Measurements from ENCODE around the gene ARID1A. TPM values are rescaled to one million over a fixed set of nuclear protein-coding genes. Genes with fewer than 3 reads are reported as not detected.

Gene ARID1A
- total RNA-seq, 1 donor from 2014 or later = 85.1 TPM

DNA sequence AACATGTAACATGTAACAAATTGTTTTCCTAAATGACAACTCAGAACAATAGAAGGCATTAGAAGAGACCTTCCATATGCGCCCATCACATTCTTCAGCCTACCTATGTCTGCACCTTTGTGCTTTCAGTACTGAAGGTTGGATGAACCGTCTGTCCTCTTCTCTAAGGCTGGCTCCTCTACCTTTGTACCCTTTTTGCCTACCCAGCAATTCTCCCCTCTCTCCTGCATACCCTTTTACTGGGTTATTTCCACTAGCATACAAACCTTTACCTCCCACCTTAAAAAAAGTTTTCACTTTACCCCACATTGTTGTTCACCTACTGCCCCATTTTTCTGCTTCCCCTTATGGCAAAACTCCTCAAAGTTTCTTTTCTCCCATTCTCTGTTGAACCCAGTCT lies 97.1 kb downstream of the ARID1A start:
- DNase-seq (ENCODE audit: low read depth) (no peak), FAIRE-seq (no peak)
- Histone ChIP-seq H3K27ac (ENCODE audit: low read depth, low read length) (no peak overlapping the region), H4K20me1 (ENCODE audit: insufficient read depth, low read length) (no peaks in the 10 kb centered on the region), H3K4me3 (ENCODE audit: insufficient read depth, low read depth, low read length) (no peak overlapping the region), H3K4me2 (ENCODE audit: low read length) (no peak overlapping the region), H3K27me3 (ENCODE audit: insufficient read depth, low read length) (no peaks in the 10 kb centered on the region), H3K9me3 (ENCODE audit: insufficient read depth, low read depth, low read length) (no peaks in the 10 kb centered on the region), H3K4me1 (ENCODE audit: insufficient read depth, low read length) (peaks cover 18% of the 10 kb centered on the region), H3K36me3 (ENCODE audit: insufficient read depth, low read length) (peaks cover 2% of the 10 kb centered on the region), H2AFZ (ENCODE audit: low read depth, low read length) (no peak overlapping the region), H3K79me2 (ENCODE audit: insufficient read depth, low read length) (peaks cover 4% of the 10 kb centered on the region), H3K9ac (ENCODE audit: low read length) (no peak overlapping the region)
- Mint-ChIP-seq H3K4me3 (ENCODE audit: unreplicated experiment) (no peak overlapping the region), H3K27ac (ENCODE audit: unreplicated experiment) (no peak overlapping the region), H3K9me3 (ENCODE audit: unreplicated experiment) (no peaks in the 10 kb centered on the region), H3K27me3 (ENCODE audit: low read depth, unreplicated experiment) (no peaks in the 10 kb centered on the region), H3K4me1 (ENCODE audit: low read depth, unreplicated experiment) (peaks cover 9% of the 10 kb centered on the region), H3K36me3 (ENCODE audit: low read depth, unreplicated experiment) (peaks cover 21% of the 10 kb centered on the region)
- no peak for TF ChIP-seq EZH2 (IDR thresholded peaks at IDR 0.05; ENCODE audit: insufficient read depth, low read length)
- TF ChIP-seq CTCF (IDR thresholded peaks at IDR 0.05; ENCODE audit: insufficient read depth, low read depth, low read length) = no peak

GRCh38 chr1:26794391-26794790 lies 98.6 kb downstream of the ARID1A start:
- Histone ChIP-seq H3K4me3 (ENCODE audit: insufficient read depth, low read depth, low read length) (no peak overlapping the region), H3K9me3 (ENCODE audit: insufficient read depth, low read depth, low read length) (no peaks in the 10 kb centered on the region), H3K79me2 (ENCODE audit: insufficient read depth, low read length) (no peaks in the 10 kb centered on the region), H3K4me2 (ENCODE audit: low read length) (no peak overlapping the region), H3K9ac (ENCODE audit: low read length) (no peak overlapping the region), H2AFZ (ENCODE audit: low read depth, low read length) (no peak overlapping the region), H3K4me1 (ENCODE audit: insufficient read depth, low read length) (peaks cover 12% of the 10 kb centered on the region), H3K36me3 (ENCODE audit: insufficient read depth, low read length) (peaks cover 2% of the 10 kb centered on the region), H3K27ac (ENCODE audit: low read depth, low read length) (no peak overlapping the region), H3K27me3 (ENCODE audit: insufficient read depth, low read length) (no peaks in the 10 kb centered on the region), H4K20me1 (ENCODE audit: insufficient read depth, low read length) (no peaks in the 10 kb centered on the region)
- TF ChIP-seq CTCF (IDR thresholded peaks at IDR 0.05; ENCODE audit: insufficient read depth, low read depth, low read length) = no peak
- no peak for TF ChIP-seq EZH2 (IDR thresholded peaks at IDR 0.05; ENCODE audit: insufficient read depth, low read length)
- Mint-ChIP-seq H3K27ac (ENCODE audit: unreplicated experiment) (no peak overlapping the region), H3K36me3 (ENCODE audit: low read depth, unreplicated experiment) (peaks cover 21% of the 10 kb centered on the region), H3K4me3 (ENCODE audit: unreplicated experiment) (peak overlapping the region; percentile 27), H3K27me3 (ENCODE audit: low read depth, unreplicated experiment) (no peaks in the 10 kb centered on the region), H3K9me3 (ENCODE audit: unreplicated experiment) (no peaks in the 10 kb centered on the region), H3K4me1 (ENCODE audit: low read depth, unreplicated experiment) (peaks cover 4% of the 10 kb centered on the region)
- FAIRE-seq (no peak), DNase-seq (ENCODE audit: low read depth) (no peak)

DNA sequence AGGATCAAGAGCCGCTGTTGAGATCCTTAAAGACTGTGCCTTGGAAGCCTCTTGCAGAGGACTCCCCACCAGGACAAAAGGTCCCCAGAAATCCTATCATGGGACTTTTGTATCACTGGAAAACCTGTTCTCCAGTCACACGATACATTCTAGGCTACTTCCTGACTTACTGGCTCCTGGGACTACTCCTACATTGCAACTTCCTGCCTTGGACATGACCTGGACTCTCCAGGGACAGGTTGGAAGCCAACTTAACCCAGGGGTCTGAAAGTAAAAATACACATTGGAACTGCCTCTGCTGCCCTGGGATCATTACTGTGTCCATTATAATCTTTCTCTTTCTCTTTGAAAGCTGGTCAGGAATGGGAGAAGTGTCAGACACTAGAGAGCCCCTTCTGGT lies 101.8 kb downstream of the ARID1A start:
- Mint-ChIP-seq H3K9me3 (ENCODE audit: unreplicated experiment) (no peaks in the 10 kb centered on the region), H3K27ac (ENCODE audit: unreplicated experiment) (no peak overlapping the region)

More for the DNA sequence above, 101.8 kb downstream of the ARID1A start:
- H3K9ac ChIP-seq (ENCODE audit: low read length) = no peak overlapping the region
- H2AFZ ChIP-seq (ENCODE audit: low read depth, low read length) = no peak overlapping the region
- H3K79me2 ChIP-seq (ENCODE audit: insufficient read depth, low read length) = no peaks in the 10 kb centered on the region
- H3K27me3 Mint-ChIP-seq (ENCODE audit: low read depth, unreplicated experiment) = no peaks in the 10 kb centered on the region
- H3K4me1 Mint-ChIP-seq (ENCODE audit: low read depth, unreplicated experiment) = peaks cover 14% of the 10 kb centered on the region
- no peaks in the 10 kb centered on the region for H3K27me3 ChIP-seq (ENCODE audit: insufficient read depth, low read length)
- no peak overlapping the region for H3K4me3 Mint-ChIP-seq (ENCODE audit: unreplicated experiment)
- H3K4me3 ChIP-seq (ENCODE audit: insufficient read depth, low read depth, low read length) = no peak overlapping the region
- peaks cover 17% of the 10 kb centered on the region for H3K4me1 ChIP-seq (ENCODE audit: insufficient read depth, low read length)
- DNase-seq (ENCODE audit: low read depth) = no peak
- H3K36me3 Mint-ChIP-seq (ENCODE audit: low read depth, unreplicated experiment) = peaks cover 16% of the 10 kb centered on the region
- no peak overlapping the region for H3K4me2 ChIP-seq (ENCODE audit: low read length)
- no peaks in the 10 kb centered on the region for H3K9me3 ChIP-seq (ENCODE audit: insufficient read depth, low read depth, low read length)
- no peak for TF ChIP-seq CTCF (IDR thresholded peaks at IDR 0.05; ENCODE audit: insufficient read depth, low read depth, low read length)
- TF ChIP-seq EZH2 (IDR thresholded peaks at IDR 0.05; ENCODE audit: insufficient read depth, low read length) = no peak
- H3K36me3 ChIP-seq (ENCODE audit: insufficient read depth, low read length) = peaks cover 2% of the 10 kb centered on the region
- H4K20me1 ChIP-seq (ENCODE audit: insufficient read depth, low read length) = no peaks in the 10 kb centered on the region
- no peak for FAIRE-seq
- H3K27ac ChIP-seq (ENCODE audit: low read depth, low read length) = no peak overlapping the region

Data from astrocyte (in vitro differentiated cells and primary cell).